Thymus (tissue), 11 donors: ENCODE measurements around the gene PLCB1. TPM values are rescaled to one million over a fixed set of nuclear protein-coding genes. Genes with fewer than 3 reads are reported as not detected.

Experiments
- DNase-seq, 9 donors: peaks; one replicate each; pipeline ENCODE4 v3.0.0-alpha.2; 2013; ENCODE audit warnings: low spot score in 9 of 9, low read depth in 6 of 9, missing footprints in 1 of 9
- H3K27ac ChIP-seq, 2 donors: one replicate each; pipeline ENCODE4 v1.5.1; 2013; ENCODE audit warnings: control low read depth in 1 of 2, low read depth in 1 of 2, low read length in 1 of 2, mild to moderate bottlenecking in 1 of 2, moderate library complexity in 1 of 2
- H3K27me3 ChIP-seq, 2 donors: one replicate each; pipeline ENCODE4 v1.5.1; 2013; ENCODE audit warnings: low read length in 1 of 2; ENCODE audit not compliant: control insufficient read depth in 2 of 2, insufficient read depth in 1 of 2
- H3K36me3 ChIP-seq, 2 donors: one replicate each; pipeline ENCODE4 v1.5.1; 2013; ENCODE audit warnings: low read length in 1 of 2, mild to moderate bottlenecking in 1 of 2, moderate library complexity in 1 of 2; ENCODE audit not compliant: control insufficient read depth in 2 of 2, insufficient read depth in 2 of 2
- H3K4me1 ChIP-seq, 2 donors: one replicate each; pipeline ENCODE4 v1.5.1; 2013; ENCODE audit warnings: low read length in 2 of 2; ENCODE audit not compliant: control insufficient read depth in 2 of 2, insufficient read depth in 2 of 2
- H3K4me3 ChIP-seq, 2 donors: one replicate each; pipeline ENCODE4 v1.5.1; 2013; ENCODE audit warnings: low read length in 2 of 2, control low read depth in 1 of 2, mild to moderate bottlenecking in 1 of 2
- H3K9me3 ChIP-seq, 2 donors: one replicate each; pipeline ENCODE4 v1.5.1; 2013; ENCODE audit warnings: low read length in 1 of 2, mild to moderate bottlenecking in 1 of 2; ENCODE audit not compliant: control insufficient read depth in 2 of 2, insufficient read depth in 1 of 2
- WGBS: extraction: QIAGEN DNeasy Blood & Tissue Kit; methylation state at CpG from one replicate; pipeline ENCODE4 v1.1.7; 2013; 5-methylcytosine and 5-hydroxymethylcytosine counted together
- polyA plus RNA-seq: library from polyadenylated mRNA; stranded (reverse); fragments of 200-250 nt; gene quantifications from one replicate; pipeline ENCODE4 v1.2.3, GENCODE V29; 2013
- total RNA-seq: library from RNA; stranded (reverse); fragments of 120-200 nt; gene quantifications from one replicate; pipeline ENCODE4 v1.2.4, GENCODE V29; 2013
- donor health status: healthy.

PLCB1 gene
- total and polyA plus RNA-seq, 2 donors, result 4.1 to 4.7 TPM

GRCh38 chr20:8284902-8285301, 152.8 kb downstream of the PLCB1 start:
- Histone ChIP-seq H3K4me1 (no peaks in the 10 kb centered on the region), H3K27ac (no peak overlapping the region), H3K27me3 (no peaks in the 10 kb centered on the region), H3K9me3 (no peaks in the 10 kb centered on the region), H3K36me3 (no peaks in the 10 kb centered on the region), H3K4me3 (no peak overlapping the region)
- DNase-seq, result no peak
- 96% methylated on average over 2 of the region's 2 CpGs for WGBS

GRCh38 chr20:8287340-8287739, 155.3 kb downstream of the PLCB1 start:
- no peak overlapping the region for H3K4me3 ChIP-seq
- WGBS, result 97% methylated on average over 5 of the region's 5 CpGs

GRCh38 chr20:8291200-8291599, 159.1 kb downstream of the PLCB1 start:
- no peaks in the 10 kb centered on the region for H3K27me3 ChIP-seq
- H3K4me3 ChIP-seq, result no peak overlapping the region
- WGBS, result 96% methylated on average over 1 of the region's 1 CpG
- H3K27ac ChIP-seq, result no peak overlapping the region
- no peaks in the 10 kb centered on the region for H3K9me3 ChIP-seq
- H3K36me3 ChIP-seq, result no peaks in the 10 kb centered on the region
- DNase-seq, result no peak
- H3K4me1 ChIP-seq, result no peaks in the 10 kb centered on the region

More at GRCh38 chr20:8287340-8287739, 155.3 kb downstream of the PLCB1 start:
- Histone ChIP-seq H3K4me1 (no peaks in the 10 kb centered on the region), H3K27me3 (no peaks in the 10 kb centered on the region), H3K9me3 (no peaks in the 10 kb centered on the region), H3K36me3 (no peaks in the 10 kb centered on the region), H3K27ac (no peak overlapping the region)
- DNase-seq, result no peak

- no peaks in the 10 kb centered on the region for H3K4me1 ChIP-seq
- no peaks in the 10 kb centered on the region for H3K36me3 ChIP-seq
- H3K27ac ChIP-seq, result no peak overlapping the region
- WGBS, result 89% methylated on average over 1 of the region's 1 CpG
- no peaks in the 10 kb centered on the region for H3K27me3 ChIP-seq
- no peaks in the 10 kb centered on the region for H3K9me3 ChIP-seq
- DNase-seq, result no peak
- no peak overlapping the region for H3K4me3 ChIP-seq
Observed at GRCh38 chr20:8291873-8292272, 159.8 kb downstream of the PLCB1 start.

GRCh38 chr20:8292793-8293192, 160.7 kb downstream of the PLCB1 start:
- no peaks in the 10 kb centered on the region for H3K27me3 ChIP-seq
- DNase-seq, result no peak
- H3K4me3 ChIP-seq, result no peak overlapping the region
- no peaks in the 10 kb centered on the region for H3K9me3 ChIP-seq
- H3K36me3 ChIP-seq, result no peaks in the 10 kb centered on the region
- H3K27ac ChIP-seq, result no peak overlapping the region
- H3K4me1 ChIP-seq, result no peaks in the 10 kb centered on the region
- 89% methylated on average over 1 of the region's 1 CpG for WGBS

- 99% methylated on average over 4 of the region's 4 CpGs for WGBS
- H3K4me1 ChIP-seq, result no peaks in the 10 kb centered on the region
- no peaks in the 10 kb centered on the region for H3K9me3 ChIP-seq
- H3K27me3 ChIP-seq, result no peaks in the 10 kb centered on the region
- no peaks in the 10 kb centered on the region for H3K36me3 ChIP-seq
- no peak overlapping the region for H3K4me3 ChIP-seq
- DNase-seq, result no peak
- H3K27ac ChIP-seq, result no peak overlapping the region
Observed at GRCh38 chr20:8293750-8294149, 161.7 kb downstream of the PLCB1 start.

- no peak overlapping the region for H3K4me3 ChIP-seq
- WGBS, result 75% methylated on average over 2 of the region's 2 CpGs
- DNase-seq, result no peak
- H3K9me3 ChIP-seq, result no peaks in the 10 kb centered on the region
- H3K4me1 ChIP-seq, result no peaks in the 10 kb centered on the region
- no peaks in the 10 kb centered on the region for H3K27me3 ChIP-seq
- no peaks in the 10 kb centered on the region for H3K36me3 ChIP-seq
- no peak overlapping the region for H3K27ac ChIP-seq
Observed at GRCh38 chr20:8296536-8296935, 164.5 kb downstream of the PLCB1 start.

GRCh38 chr20:8298426-8299043, 166.5 kb downstream of the PLCB1 start:
- no peak overlapping the region for H3K4me3 ChIP-seq
- WGBS, result 96% methylated on average over 1 of the region's 1 CpG
- no peak for DNase-seq
- no peak overlapping the region for H3K27ac ChIP-seq
- H3K4me1 ChIP-seq, result no peaks in the 10 kb centered on the region
- H3K27me3 ChIP-seq, result no peaks in the 10 kb centered on the region
- H3K9me3 ChIP-seq, result no peaks in the 10 kb centered on the region
- no peaks in the 10 kb centered on the region for H3K36me3 ChIP-seq

GRCh38 chr20:8299921-8300320, 167.9 kb downstream of the PLCB1 start:
- no peaks in the 10 kb centered on the region for H3K4me1 ChIP-seq
- H3K36me3 ChIP-seq, result no peaks in the 10 kb centered on the region
- no peak for DNase-seq
- H3K27me3 ChIP-seq, result no peaks in the 10 kb centered on the region
- no peaks in the 10 kb centered on the region for H3K9me3 ChIP-seq
- 95% methylated on average over 4 of the region's 4 CpGs for WGBS
- no peak overlapping the region for H3K4me3 ChIP-seq
- no peak overlapping the region for H3K27ac ChIP-seq
